ENCODE measurements around the gene TCEA3. TPM values are rescaled to one million over a fixed set of nuclear protein-coding genes. Genes with fewer than 3 reads are reported as not detected.

TCEA3 gene
- total and polyA plus RNA-seq, 2 of the 4 experiments (the other 2 are of a cell fraction) = 3.0 to 6.3 TPM

DNA sequence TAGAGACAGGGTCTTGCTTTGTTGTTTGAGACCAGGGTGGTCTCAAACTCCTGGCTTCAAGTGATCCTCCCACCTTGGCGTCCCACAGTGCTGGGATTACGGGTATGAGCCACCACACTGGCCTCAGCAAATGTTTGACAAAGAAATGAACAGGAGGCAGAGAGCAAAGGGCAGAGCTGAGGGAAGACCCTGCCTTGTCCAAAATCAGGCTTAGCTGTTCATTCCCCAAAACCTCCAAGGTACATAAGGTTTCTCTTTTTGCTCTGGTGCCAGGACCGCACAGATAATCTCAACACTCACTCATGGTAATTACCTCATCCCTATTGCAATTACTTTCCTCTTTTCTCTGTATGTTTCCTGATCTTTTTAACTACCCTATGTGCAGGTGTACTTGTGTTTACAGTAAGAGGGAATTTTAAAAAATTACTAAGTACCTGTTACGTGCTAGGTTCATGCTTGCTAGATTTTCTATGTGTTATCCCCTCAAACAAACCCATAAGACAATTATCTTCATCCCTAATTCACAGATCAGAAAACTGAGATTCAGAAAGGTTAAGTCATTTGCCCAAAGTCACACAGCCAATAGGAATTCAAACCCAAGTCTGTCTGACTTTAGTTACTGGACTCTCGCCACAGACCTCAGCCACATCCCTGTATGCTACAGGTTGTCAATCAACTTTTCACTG is 47.9 kb upstream of the TCEA3 start:
- H3K4ac ChIP-seq (ENCODE audit: low read depth, low read length) = no peak overlapping the region
- ChIA-PET POLR2A (ENCODE audit: unreplicated experiment) (no interaction called here), CTCF (no interaction called here)
- no peak overlapping the region for H2AFZ ChIP-seq (replicated peaks; ENCODE audit: low read length, poor library complexity)
- ATAC-seq (ENCODE audit: low read depth) (no peak), DNase-seq (no peak)
- H3K23ac ChIP-seq (ENCODE audit: low read depth, low read length) = no peak overlapping the region
- WGBS, 2 experiments (ENCODE audit: extremely low coverage in 2 of 2, insufficient read length in 1 of 2) = no CpG with 5 or more reads among the region's 5 CpGs
- no peak overlapping the region for H3K14ac ChIP-seq (replicated peaks; ENCODE audit: low read depth, low read length)
- H2BK20ac ChIP-seq (ENCODE audit: low read depth, low read length) = no peak overlapping the region
- H4K20me1 ChIP-seq (ENCODE audit: insufficient read depth, low read length) = peaks cover 37% of the 10 kb centered on the region
- no peak overlapping the region for H3K4me3 ChIP-seq (ENCODE audit: insufficient read depth, low read depth, low read length)
- peaks cover 5 to 69% of the 10 kb centered on the region in 2 experiments; a peak in 3 of 4 replicates for H3K79me1 ChIP-seq (ENCODE audit: low read depth in 1 of 2, low read length in 2 of 2)
- TF ChIP-seq RAD21 (IDR thresholded peaks at IDR 0.05; ENCODE audit: low read length) (no peak), FOS (IDR thresholded peaks at IDR 0.05; ENCODE audit: low read depth, low read length) (no peak), CHD1 (IDR thresholded peaks at IDR 0.05; ENCODE audit: low read depth, low read length) (no peak), NFE2L2 (IDR thresholded peaks at IDR 0.05; ENCODE audit: low read depth, low read length) (no peak), MAZ (IDR thresholded peaks at IDR 0.05; ENCODE audit: borderline replicate concordance, low read depth, low read length) (no peak), CTCF (conservative IDR thresholded peaks at IDR 0.05; ENCODE audit: low read depth, low read length) (no peak), RFX5 (IDR thresholded peaks at IDR 0.05; ENCODE audit: low read depth, low read length) (no peak), MXI1 (IDR thresholded peaks at IDR 0.05; ENCODE audit: borderline replicate concordance, low read depth, low read length) (no peak), SMC3 (IDR thresholded peaks at IDR 0.05; ENCODE audit: low read depth, low read length) (no peak), POLR2A (IDR thresholded peaks at IDR 0.05; ENCODE audit: low read depth, low read length) (no peak), CEBPB (IDR thresholded peaks at IDR 0.05; ENCODE audit: low read depth, low read length) (no peak), MAFK (IDR thresholded peaks at IDR 0.05; ENCODE audit: low read depth, low read length) (no peak), BHLHE40 (IDR thresholded peaks at IDR 0.05; ENCODE audit: low read depth, low read length) (no peak), RCOR1 (IDR thresholded peaks at IDR 0.05; ENCODE audit: insufficient replicate concordance, low read length) (no peak)
- TF ChIP-seq, protein P1, sequence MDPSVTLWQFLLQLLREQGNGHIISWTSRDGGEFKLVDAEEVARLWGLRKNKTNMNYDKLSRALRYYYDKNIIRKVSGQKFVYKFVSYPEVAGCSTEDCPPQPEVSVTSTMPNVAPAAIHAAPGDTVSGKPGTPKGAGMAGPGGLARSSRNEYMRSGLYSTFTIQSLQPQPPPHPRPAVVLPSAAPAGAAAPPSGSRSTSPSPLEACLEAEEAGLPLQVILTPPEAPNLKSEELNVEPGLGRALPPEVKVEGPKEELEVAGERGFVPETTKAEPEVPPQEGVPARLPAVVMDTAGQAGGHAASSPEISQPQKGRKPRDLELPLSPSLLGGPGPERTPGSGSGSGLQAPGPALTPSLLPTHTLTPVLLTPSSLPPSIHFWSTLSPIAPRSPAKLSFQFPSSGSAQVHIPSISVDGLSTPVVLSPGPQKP (IDR thresholded peaks at IDR 0.05; ENCODE audit: borderline replicate concordance, low read depth, low read length) = no peak
- TF ChIP-seq, protein P2, sequence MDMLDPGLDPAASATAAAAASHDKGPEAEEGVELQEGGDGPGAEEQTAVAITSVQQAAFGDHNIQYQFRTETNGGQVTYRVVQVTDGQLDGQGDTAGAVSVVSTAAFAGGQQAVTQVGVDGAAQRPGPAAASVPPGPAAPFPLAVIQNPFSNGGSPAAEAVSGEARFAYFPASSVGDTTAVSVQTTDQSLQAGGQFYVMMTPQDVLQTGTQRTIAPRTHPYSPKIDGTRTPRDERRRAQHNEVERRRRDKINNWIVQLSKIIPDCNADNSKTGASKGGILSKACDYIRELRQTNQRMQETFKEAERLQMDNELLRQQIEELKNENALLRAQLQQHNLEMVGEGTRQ (IDR thresholded peaks at IDR 0.05; ENCODE audit: low read depth, low read length) = no peak
- H3K4me2 ChIP-seq (ENCODE audit: low read depth, low read length) = no peak overlapping the region
- in situ Hi-C loops (cut with MboI; ENCODE audit: low sequenced_read_pairs) = no loop called here
- peaks cover 19% of the 10 kb centered on the region for H3K9me1 ChIP-seq (ENCODE audit: insufficient read depth, low read length)
- no peak overlapping the region for H2BK15ac ChIP-seq (ENCODE audit: low read depth, low read length)
- no peak overlapping the region for H2AK9ac ChIP-seq (replicated peaks; ENCODE audit: low read depth, low read length, poor library complexity)
- no peaks in the 10 kb centered on the region for H3K27me3 ChIP-seq (ENCODE audit: control insufficient read depth, insufficient read depth, low read length)
- H3K9ac ChIP-seq (ENCODE audit: low read depth, low read length) = no peak overlapping the region
- no peak overlapping the region for H4K5ac ChIP-seq (ENCODE audit: low read depth, low read length)
- H4K91ac ChIP-seq (ENCODE audit: insufficient read depth, low read depth, low read length) = no peak overlapping the region
- H3K56ac ChIP-seq (ENCODE audit: extremely low read depth, insufficient read depth, low read length) = no peak overlapping the region
- dilution Hi-C loops (cut with HindIII; ENCODE audit: low sequenced_read_pairs, unreplicated experiment) = no loop called here
- BruUV-seq (replicated peaks) = no TSS peak
- H3K18ac ChIP-seq (ENCODE audit: low read depth, low read length) = no peak overlapping the region
- H3K27ac ChIP-seq (ENCODE audit: insufficient read depth, low read length) = no peak overlapping the region
- no peak overlapping the region for H2AK5ac ChIP-seq (ENCODE audit: low read depth, low read length)
- H3K36me3 ChIP-seq (ENCODE audit: control insufficient read depth, insufficient read depth, low read length) = 0 out of 2 replicates have a peak, but pooled peaks cover 1% of the 10 kb centered on the region
- no peak overlapping the region for H2BK5ac ChIP-seq (ENCODE audit: low read depth, low read length, poor library complexity, severe bottlenecking)
- intact Hi-C loops (cut with micrococcal nuclease) = no loop called here
- no peak overlapping the region for H4K8ac ChIP-seq (ENCODE audit: low read depth in 2 of 2, low read length in 2 of 2)
- H3K9me3 ChIP-seq (ENCODE audit: control insufficient read depth, insufficient read depth, low read length) = no peaks in the 10 kb centered on the region
- H2BK120ac ChIP-seq (ENCODE audit: low read depth, low read length) = no peak overlapping the region
- peaks cover 18% of the 10 kb centered on the region for H3K4me1 ChIP-seq (ENCODE audit: control insufficient read depth, insufficient read depth, low read length)

Data from IMR-90 (cell line).